Type B pancreatic cell (in vitro differentiated cells): ENCODE measurements around the gene SCYL2. TPM values are rescaled to one million over a fixed set of nuclear protein-coding genes. Genes with fewer than 3 reads are reported as not detected.

Experiments
- DNase-seq: peaks from one replicate; pipeline ENCODE4 v3.0.0; 2021; ENCODE audit warnings: mixed read lengths; ENCODE audit not compliant: unreplicated experiment; ENCODE audit errors: extremely low spot score
- H3K27ac Mint-ChIP-seq: 2 replicates; pipeline ENCODE4 v1.8.0; 2021; ENCODE audit warnings: mild to moderate bottlenecking, mixed read lengths
- H3K27me3 Mint-ChIP-seq: 2 replicates; pipeline ENCODE4 v1.8.0; 2021; ENCODE audit warnings: mixed read lengths
- H3K36me3 Mint-ChIP-seq: 2 replicates; pipeline ENCODE4 v1.8.0; 2021; ENCODE audit warnings: mixed read lengths
- H3K4me1 Mint-ChIP-seq: one replicate; pipeline ENCODE4 v1.8.0; 2021; ENCODE audit warnings: mixed read lengths; ENCODE audit not compliant: unreplicated experiment
- H3K4me3 Mint-ChIP-seq: 2 replicates; pipeline ENCODE4 v1.8.0; 2021; ENCODE audit warnings: mild to moderate bottlenecking, mixed read lengths
- H3K9me3 Mint-ChIP-seq: 2 replicates; pipeline ENCODE4 v1.8.0; 2021; ENCODE audit warnings: mixed read lengths
- total RNA-seq: library from RNA; stranded (reverse); gene quantifications from 2 replicates; pipeline ENCODE4 v1.2.1, GENCODE V29; 2021; ENCODE audit warnings: low replicate concordance
- TF ChIP-seq, protein P1 (sequence below): fragments of 200-600 bp; sonication (generic); conservative IDR thresholded peaks from 2 replicates; pipeline ENCODE4 v1.5.0; 2021; ENCODE audit warnings: antibody characterized with exemption, mild to moderate bottlenecking

SCYL2 gene
- total RNA-seq, 1 donor from 2014 or later, result 53.9 TPM

DNA sequence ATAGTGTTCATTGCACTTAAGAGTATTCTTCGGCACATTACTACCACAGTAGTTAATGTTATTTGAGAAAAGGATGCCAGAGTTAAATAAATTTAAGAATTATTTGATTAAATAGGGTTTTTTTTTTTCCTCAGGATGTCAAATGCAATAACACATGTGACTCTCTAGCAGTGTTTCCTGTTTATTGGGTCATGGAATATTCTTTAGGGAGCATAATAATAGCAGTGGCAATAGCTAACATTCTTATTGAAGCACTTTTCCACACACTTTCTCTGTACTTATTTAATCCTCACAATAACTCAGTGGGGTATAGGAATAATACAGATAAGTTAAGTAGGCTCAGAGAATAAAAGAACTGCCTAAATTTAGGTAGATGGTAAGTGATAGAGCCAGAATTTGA is 44.3 kb downstream of the SCYL2 start:
- peaks cover 40% of the 10 kb centered on the region for H3K36me3 Mint-ChIP-seq
- no peaks in the 10 kb centered on the region for H3K4me1 Mint-ChIP-seq
- H3K4me3 Mint-ChIP-seq, result no peak overlapping the region
- TF ChIP-seq, protein P1, sequence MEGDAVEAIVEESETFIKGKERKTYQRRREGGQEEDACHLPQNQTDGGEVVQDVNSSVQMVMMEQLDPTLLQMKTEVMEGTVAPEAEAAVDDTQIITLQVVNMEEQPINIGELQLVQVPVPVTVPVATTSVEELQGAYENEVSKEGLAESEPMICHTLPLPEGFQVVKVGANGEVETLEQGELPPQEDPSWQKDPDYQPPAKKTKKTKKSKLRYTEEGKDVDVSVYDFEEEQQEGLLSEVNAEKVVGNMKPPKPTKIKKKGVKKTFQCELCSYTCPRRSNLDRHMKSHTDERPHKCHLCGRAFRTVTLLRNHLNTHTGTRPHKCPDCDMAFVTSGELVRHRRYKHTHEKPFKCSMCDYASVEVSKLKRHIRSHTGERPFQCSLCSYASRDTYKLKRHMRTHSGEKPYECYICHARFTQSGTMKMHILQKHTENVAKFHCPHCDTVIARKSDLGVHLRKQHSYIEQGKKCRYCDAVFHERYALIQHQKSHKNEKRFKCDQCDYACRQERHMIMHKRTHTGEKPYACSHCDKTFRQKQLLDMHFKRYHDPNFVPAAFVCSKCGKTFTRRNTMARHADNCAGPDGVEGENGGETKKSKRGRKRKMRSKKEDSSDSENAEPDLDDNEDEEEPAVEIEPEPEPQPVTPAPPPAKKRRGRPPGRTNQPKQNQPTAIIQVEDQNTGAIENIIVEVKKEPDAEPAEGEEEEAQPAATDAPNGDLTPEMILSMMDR, result no peak
- no peak overlapping the region for H3K27ac Mint-ChIP-seq
- H3K27me3 Mint-ChIP-seq, result no peaks in the 10 kb centered on the region
- no peaks in the 10 kb centered on the region for H3K9me3 Mint-ChIP-seq
- DNase-seq, result no peak

DNA sequence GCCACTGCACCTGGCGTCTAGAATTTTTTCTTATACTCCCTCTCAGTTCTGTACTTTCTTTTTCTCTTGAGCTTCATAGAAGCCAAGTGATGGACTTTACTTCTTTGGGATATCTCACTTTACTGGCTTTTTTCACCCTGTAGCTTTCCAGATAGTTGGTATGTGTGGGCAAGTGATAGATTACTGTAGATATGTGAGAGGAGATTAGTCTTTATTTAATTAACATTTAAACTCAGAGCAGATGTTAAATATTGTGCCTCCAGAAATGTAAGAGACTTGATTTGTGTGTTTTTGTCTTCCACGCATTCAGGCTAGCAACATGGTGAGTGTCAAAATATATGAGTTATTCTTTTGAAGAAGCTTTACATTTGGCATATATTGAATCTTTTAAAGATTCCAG is 50.4 kb downstream of the SCYL2 start:
- TF ChIP-seq, protein P1, result no peak
- no peak overlapping the region for H3K27ac Mint-ChIP-seq
- no peak overlapping the region for H3K4me3 Mint-ChIP-seq
- H3K9me3 Mint-ChIP-seq, result no peaks in the 10 kb centered on the region
- no peak for DNase-seq
- peaks cover 33% of the 10 kb centered on the region for H3K36me3 Mint-ChIP-seq
- no peaks in the 10 kb centered on the region for H3K27me3 Mint-ChIP-seq
- no peaks in the 10 kb centered on the region for H3K4me1 Mint-ChIP-seq

DNA sequence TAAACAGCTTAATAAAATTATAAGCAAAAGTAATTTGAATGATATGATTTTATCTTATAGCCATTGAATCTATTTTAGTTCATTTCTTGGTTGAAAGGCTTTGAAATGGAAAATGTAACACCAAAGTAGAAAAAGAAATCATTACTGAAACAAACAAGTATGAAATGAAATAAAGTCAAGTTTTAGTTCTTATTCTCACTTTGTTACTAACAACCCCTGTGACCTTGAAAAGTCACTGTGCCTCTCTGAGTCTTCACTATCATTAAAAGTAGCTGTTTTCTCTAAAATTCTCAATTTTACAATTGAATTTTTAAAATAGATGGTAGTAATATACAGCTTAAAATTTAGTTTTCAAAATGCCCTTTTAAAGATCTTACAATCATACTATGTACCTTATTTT is 57.5 kb downstream of the SCYL2 start:
- no peak for DNase-seq

DNA sequence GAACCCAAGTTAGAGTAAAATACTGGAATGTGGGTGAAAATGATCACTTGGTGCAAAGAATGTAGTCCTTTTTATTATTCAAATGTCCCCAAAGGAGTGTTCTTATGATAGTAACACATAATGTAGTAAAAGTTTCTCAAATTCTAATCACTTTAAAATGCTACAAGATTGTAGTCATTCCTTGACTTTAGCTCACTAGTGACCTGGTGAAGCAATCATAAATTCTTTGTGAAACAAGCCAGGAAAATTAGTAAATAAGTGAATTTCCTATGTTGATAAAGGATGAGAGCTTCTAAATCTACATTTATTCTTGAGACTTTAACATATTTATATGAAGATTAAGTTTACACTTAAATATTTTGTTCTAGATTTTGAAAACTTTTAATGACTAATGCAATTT is 59.2 kb downstream of the SCYL2 start:
- no peak for DNase-seq
- H3K27me3 Mint-ChIP-seq, result no peaks in the 10 kb centered on the region
- no peaks in the 10 kb centered on the region for H3K4me1 Mint-ChIP-seq
- no peak overlapping the region for H3K4me3 Mint-ChIP-seq
- peaks cover 21% of the 10 kb centered on the region for H3K36me3 Mint-ChIP-seq
- H3K9me3 Mint-ChIP-seq, result no peaks in the 10 kb centered on the region
- no peak overlapping the region for H3K27ac Mint-ChIP-seq
- TF ChIP-seq, protein P1, result no peak

More for the DNA sequence above, 57.5 kb downstream of the SCYL2 start:
- Mint-ChIP-seq H3K9me3 (no peaks in the 10 kb centered on the region), H3K36me3 (peaks cover 26% of the 10 kb centered on the region), H3K4me3 (no peak overlapping the region), H3K27ac (no peak overlapping the region), H3K4me1 (no peaks in the 10 kb centered on the region), H3K27me3 (no peaks in the 10 kb centered on the region)
- TF ChIP-seq, protein P1, result no peak

DNA sequence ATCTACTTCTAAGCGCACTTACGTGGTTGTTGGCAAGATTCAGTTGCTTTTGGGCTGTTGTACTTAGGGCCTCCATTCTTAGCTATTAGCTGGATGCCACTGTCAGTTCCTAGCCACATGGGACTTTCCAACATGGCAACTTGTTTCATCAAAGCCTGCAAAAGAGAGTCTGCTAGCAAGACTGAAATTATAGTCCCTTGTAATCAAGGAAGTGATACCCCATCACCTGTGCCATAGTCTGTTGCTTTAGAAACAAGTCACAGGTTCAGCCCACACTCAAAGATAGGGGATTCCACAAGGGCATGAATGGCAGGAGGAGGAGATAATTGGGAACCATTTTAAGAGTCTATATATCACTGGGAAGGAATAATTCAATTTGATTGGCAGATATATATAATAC is 62.8 kb downstream of the SCYL2 start:
- Mint-ChIP-seq H3K4me3 (no peak overlapping the region), H3K27me3 (no peaks in the 10 kb centered on the region), H3K36me3 (peaks cover 19% of the 10 kb centered on the region), H3K9me3 (no peaks in the 10 kb centered on the region), H3K27ac (no peak overlapping the region), H3K4me1 (no peaks in the 10 kb centered on the region)
- no peak for DNase-seq
- TF ChIP-seq, protein P1, result no peak

DNA sequence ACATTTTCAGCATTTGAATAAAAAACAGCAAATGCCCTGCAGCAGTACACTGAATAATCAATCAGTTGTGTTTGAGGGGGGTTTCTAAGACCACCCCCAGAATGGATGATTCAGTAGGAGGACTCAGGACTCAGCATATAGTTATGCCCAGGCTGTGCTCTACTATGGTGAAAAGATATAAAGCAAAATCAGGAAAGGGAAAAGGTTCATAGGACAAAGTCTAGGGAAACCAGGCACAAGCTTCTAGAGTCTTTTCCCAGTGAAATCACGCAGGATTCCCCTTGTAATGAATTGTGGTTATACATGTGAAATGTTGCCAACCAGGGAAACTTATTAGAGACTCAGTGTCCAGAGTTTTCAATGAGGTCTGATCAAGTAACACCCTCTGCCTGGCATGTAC is 64.9 kb downstream of the SCYL2 start:
- Mint-ChIP-seq H3K27ac (no peak overlapping the region), H3K9me3 (no peaks in the 10 kb centered on the region), H3K36me3 (peaks cover 26% of the 10 kb centered on the region), H3K4me1 (no peaks in the 10 kb centered on the region), H3K27me3 (no peaks in the 10 kb centered on the region), H3K4me3 (no peak overlapping the region)
- TF ChIP-seq, protein P1, result no peak
- DNase-seq, result no peak
